Ishikawa (cell line): ENCODE data around the gene RYR2.

ENCODE experiments used
- CEBPB ChIP-seq: IDR thresholded peaks from 2 replicates; pipeline ENCODE4 v1.6.1; 2012
- CREB1 ChIP-seq: IDR thresholded peaks from 2 replicates; pipeline ENCODE4 v1.6.1; 2012; ENCODE audit warnings: low read depth
- EGR1 ChIP-seq: IDR thresholded peaks from 2 replicates; pipeline ENCODE4 v1.6.1; 2012
- EP300 ChIP-seq: IDR thresholded peaks from 2 replicates; pipeline ENCODE4 v1.6.1; 2012; ENCODE audit warnings: borderline replicate concordance
- FOXM1 ChIP-seq: IDR thresholded peaks from 2 replicates; pipeline ENCODE4 v1.6.1; 2012; ENCODE audit warnings: low read depth, borderline replicate concordance
- NFIC ChIP-seq: IDR thresholded peaks from 2 replicates; pipeline ENCODE4 v1.6.1; 2012
- RAD21 ChIP-seq: IDR thresholded peaks from 2 replicates; pipeline ENCODE4 v1.6.1; 2012; ENCODE audit warnings: low read depth
- TAF1 ChIP-seq: IDR thresholded peaks from 2 replicates; pipeline ENCODE4 v1.6.1; 2012; ENCODE audit warnings: low read depth, mild to moderate bottlenecking
- TCF12 ChIP-seq: IDR thresholded peaks from 2 replicates; pipeline ENCODE4 v1.6.1; 2012; ENCODE audit warnings: low read depth
- YY1 ChIP-seq: IDR thresholded peaks from 2 replicates; pipeline ENCODE4 v1.6.1; 2012; ENCODE audit warnings: low read depth
- ZBTB7A ChIP-seq: IDR thresholded peaks from 2 replicates; pipeline ENCODE4 v1.6.1; 2012; ENCODE audit warnings: low read depth
- TF ChIP-seq, protein P1 (sequence below): IDR thresholded peaks from 2 replicates; pipeline ENCODE4 v1.6.1; 2012; ENCODE audit warnings: low read depth, mild to moderate bottlenecking
- TF ChIP-seq, protein P2 (sequence below): IDR thresholded peaks from 2 replicates; pipeline ENCODE4 v1.6.1; 2012

DNA sequence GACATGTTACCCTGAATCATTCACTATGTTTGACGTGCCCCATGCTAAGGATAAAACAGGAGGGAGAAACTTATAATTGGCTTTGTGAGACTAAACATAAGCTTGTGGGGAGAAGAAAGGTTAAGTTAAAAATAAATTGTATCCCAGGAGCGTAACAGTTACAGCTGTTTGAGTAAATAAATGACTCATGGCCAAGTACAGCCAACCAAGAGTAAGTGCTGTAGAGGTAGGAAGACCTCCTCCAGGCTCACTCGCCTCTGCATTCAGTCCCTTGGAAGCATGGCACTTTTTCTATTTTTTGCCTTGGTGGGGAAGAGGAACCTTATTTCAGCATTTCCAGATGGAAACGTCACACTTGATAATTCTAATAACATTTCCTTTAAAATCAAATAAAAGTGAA, 732.3 kb downstream of the RYR2 start:
- TF ChIP-seq EP300 = no peak
- TF ChIP-seq, protein P1, sequence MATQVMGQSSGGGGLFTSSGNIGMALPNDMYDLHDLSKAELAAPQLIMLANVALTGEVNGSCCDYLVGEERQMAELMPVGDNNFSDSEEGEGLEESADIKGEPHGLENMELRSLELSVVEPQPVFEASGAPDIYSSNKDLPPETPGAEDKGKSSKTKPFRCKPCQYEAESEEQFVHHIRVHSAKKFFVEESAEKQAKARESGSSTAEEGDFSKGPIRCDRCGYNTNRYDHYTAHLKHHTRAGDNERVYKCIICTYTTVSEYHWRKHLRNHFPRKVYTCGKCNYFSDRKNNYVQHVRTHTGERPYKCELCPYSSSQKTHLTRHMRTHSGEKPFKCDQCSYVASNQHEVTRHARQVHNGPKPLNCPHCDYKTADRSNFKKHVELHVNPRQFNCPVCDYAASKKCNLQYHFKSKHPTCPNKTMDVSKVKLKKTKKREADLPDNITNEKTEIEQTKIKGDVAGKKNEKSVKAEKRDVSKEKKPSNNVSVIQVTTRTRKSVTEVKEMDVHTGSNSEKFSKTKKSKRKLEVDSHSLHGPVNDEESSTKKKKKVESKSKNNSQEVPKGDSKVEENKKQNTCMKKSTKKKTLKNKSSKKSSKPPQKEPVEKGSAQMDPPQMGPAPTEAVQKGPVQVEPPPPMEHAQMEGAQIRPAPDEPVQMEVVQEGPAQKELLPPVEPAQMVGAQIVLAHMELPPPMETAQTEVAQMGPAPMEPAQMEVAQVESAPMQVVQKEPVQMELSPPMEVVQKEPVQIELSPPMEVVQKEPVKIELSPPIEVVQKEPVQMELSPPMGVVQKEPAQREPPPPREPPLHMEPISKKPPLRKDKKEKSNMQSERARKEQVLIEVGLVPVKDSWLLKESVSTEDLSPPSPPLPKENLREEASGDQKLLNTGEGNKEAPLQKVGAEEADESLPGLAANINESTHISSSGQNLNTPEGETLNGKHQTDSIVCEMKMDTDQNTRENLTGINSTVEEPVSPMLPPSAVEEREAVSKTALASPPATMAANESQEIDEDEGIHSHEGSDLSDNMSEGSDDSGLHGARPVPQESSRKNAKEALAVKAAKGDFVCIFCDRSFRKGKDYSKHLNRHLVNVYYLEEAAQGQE = no peak
- TF ChIP-seq, protein P2, sequence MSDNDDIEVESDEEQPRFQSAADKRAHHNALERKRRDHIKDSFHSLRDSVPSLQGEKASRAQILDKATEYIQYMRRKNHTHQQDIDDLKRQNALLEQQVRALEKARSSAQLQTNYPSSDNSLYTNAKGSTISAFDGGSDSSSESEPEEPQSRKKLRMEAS = no peak
- no peak for TF ChIP-seq YY1
- TF ChIP-seq FOXM1 = no peak
- TF ChIP-seq EGR1 = no peak
- TF ChIP-seq CEBPB = no peak
- no peak for TF ChIP-seq TAF1
- TF ChIP-seq ZBTB7A = no peak
- TF ChIP-seq RAD21 = no peak
- TF ChIP-seq CREB1 = no peak
- no peak for TF ChIP-seq TCF12
- no peak for TF ChIP-seq NFIC
